H4 (cell line): Measurements from ENCODE around the gene COLGALT1. TPM values are rescaled to one million over a fixed set of nuclear protein-coding genes. Genes with fewer than 3 reads are reported as not detected.

Source experiments
- DNase-seq: peaks from one replicate; pipeline ENCODE4 v3.0.0-alpha.2; 2015; ENCODE audit warnings: low spot score
- total RNA-seq: library from RNA; depleted of rRNA; stranded (reverse); fragments of >200 nt; shearing (Covaris generic); gene quantifications from 2 replicates; pipeline ENCODE4 v1.2.3, GENCODE V29; 2014; rRNA removed

Gene COLGALT1
- total RNA-seq, 1 experiment from 2014 or later: 89.9 TPM

GRCh38 chr19:17623224-17623935, 67.9 kb downstream of the COLGALT1 start:
- no peak for DNase-seq

- no peak for DNase-seq
Measured at GRCh38 chr19:17624314-17624991, 69.0 kb downstream of the COLGALT1 start.

- DNase-seq: no peak
Measured at GRCh38 chr19:17625043-17625442, 69.6 kb downstream of the COLGALT1 start.

GRCh38 chr19:17625980-17626379, 70.5 kb downstream of the COLGALT1 start:
- no peak for DNase-seq

GRCh38 chr19:17626456-17627015, 71.1 kb downstream of the COLGALT1 start:
- DNase-seq: no peak

- DNase-seq: no peak
Measured at GRCh38 chr19:17627161-17627560, 71.7 kb downstream of the COLGALT1 start.

GRCh38 chr19:17627921-17628320, 72.5 kb downstream of the COLGALT1 start:
- DNase-seq: no peak

GRCh38 chr19:17629760-17630159, 74.3 kb downstream of the COLGALT1 start:
- DNase-seq: no peak

GRCh38 chr19:17632577-17632976, 77.1 kb downstream of the COLGALT1 start:
- no peak for DNase-seq

Other genes with a start within 250 kb of the COLGALT1 start
- gene MRPL34, start 249.8 kb upstream of the COLGALT1 start, total RNA-seq: 48.0 and 76.2 TPM in 2 replicates
- 20.0 and 34.3 TPM in 2 replicates for gene DDA1, start 246.1 kb upstream of the COLGALT1 start, total RNA-seq
- 1.4 and 3.2 TPM in 2 replicates for gene ANO8, start 220.8 kb upstream of the COLGALT1 start, total RNA-seq
- 10.2 and 21.7 TPM in 2 replicates for gene GTPBP3, start 218.1 kb upstream of the COLGALT1 start, total RNA-seq
- not detected in 2 replicates for gene PLVAP, start 178.3 kb upstream of the COLGALT1 start, total RNA-seq
- gene CCDC194, start 161.5 kb upstream of the COLGALT1 start, total RNA-seq: not detected in 2 replicates
- gene BST2, start 150.0 kb upstream of the COLGALT1 start, total RNA-seq: 273 and 396 TPM in 2 replicates
- gene MVB12A, start 135.6 kb upstream of the COLGALT1 start, total RNA-seq: 155 and 216 TPM in 2 replicates
- 0.27 and 1.1 TPM in 2 replicates for gene TMEM221, start 107.0 kb upstream of the COLGALT1 start, total RNA-seq
- gene NXNL1, start 94.7 kb upstream of the COLGALT1 start, total RNA-seq: not detected in 2 replicates
- 3.6 and 4.8 TPM in 2 replicates for gene SLC27A1, start 85.1 kb upstream of the COLGALT1 start, total RNA-seq
- 80.9 and 96.4 TPM in 2 replicates for gene PGLS, start 44.0 kb upstream of the COLGALT1 start, total RNA-seq
- gene UNC13A, start 132.7 kb downstream of the COLGALT1 start, total RNA-seq: 0.04 TPM in 1 of 2 replicates, not detected in the other
- 6.7 and 14.6 TPM in 2 replicates for gene MAP1S, start 163.8 kb downstream of the COLGALT1 start, total RNA-seq
- gene FCHO1, start 195.8 kb downstream of the COLGALT1 start, total RNA-seq: 0.58 TPM in 1 of 2 replicates, not detected in the other
- not detected in 2 replicates for gene B3GNT3, start 239.5 kb downstream of the COLGALT1 start, total RNA-seq